Keratinocyte (primary cell): ENCODE measurements around the gene DIO1.

Experiments used
- CTCF ChIP-seq, 3 experiments: IDR thresholded peaks in 1 of 3; conservative IDR thresholded peaks in 1 of 3; optimal IDR thresholded peaks in 1 of 3; 2 replicates in 2 of 3; 3 replicates in 1 of 3; pipeline versions ENCODE3 to v1.5.1; 2011; ENCODE audit warnings: low read length in 3 of 3, mild to moderate bottlenecking in 3 of 3, moderate library complexity in 2 of 3, control low read depth in 1 of 3, inconsistent platforms in 1 of 3; ENCODE audit not compliant: insufficient read depth in 2 of 3; ENCODE audit errors: extremely low read depth in 1 of 3
- EZH2 ChIP-seq: IDR thresholded peaks from one replicate; pipeline ENCODE4 v1.6.1; 2012; ENCODE audit warnings: inconsistent platforms, mild to moderate bottlenecking, low read length, moderate library complexity

DNA sequence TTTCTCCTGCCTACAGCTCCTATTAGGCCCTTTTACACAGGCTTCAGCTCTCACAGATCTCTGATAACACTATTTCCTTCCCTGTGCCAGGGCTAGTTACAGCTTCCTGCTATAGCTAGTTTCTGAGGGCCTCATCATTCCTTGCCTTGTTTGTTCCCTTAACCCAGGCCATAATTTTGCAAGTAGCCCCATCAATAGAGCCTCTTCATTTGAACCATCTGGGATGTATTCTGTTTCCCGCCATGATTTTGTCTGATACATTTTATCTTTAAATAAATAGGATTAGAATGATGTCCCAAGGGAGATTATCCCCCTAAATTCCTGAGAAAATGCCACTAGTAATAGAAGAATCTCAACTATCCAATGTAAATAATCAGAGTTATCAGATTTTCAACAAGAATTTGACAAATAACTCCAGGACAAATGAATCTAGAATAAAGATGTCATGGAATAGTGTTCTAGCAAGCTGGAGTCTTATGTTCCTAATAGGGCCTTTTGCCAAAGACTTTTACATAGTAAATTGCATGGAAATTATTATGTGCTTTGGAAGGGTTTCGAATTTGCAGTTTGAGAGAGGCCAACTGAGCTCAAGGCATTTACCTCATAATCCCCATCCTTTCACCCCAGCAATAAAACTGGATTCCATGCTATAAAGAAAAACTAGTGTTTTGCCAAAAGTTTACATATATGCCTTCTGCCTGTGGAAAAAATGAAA is 35.4 kb downstream of the DIO1 start:
- no peak for TF ChIP-seq CTCF (optimal IDR thresholded peaks at IDR 0.05 in 1 of 3, IDR thresholded peaks at IDR 0.05 in 1 of 3, conservative IDR thresholded peaks at IDR 0.05 in 1 of 3; ENCODE audit: extremely low read depth in 1 of 3, insufficient read depth in 2 of 3, low read length in 3 of 3)
- TF ChIP-seq EZH2 = no peak
